DND-41 (cell line): ENCODE results near the gene ENTR1.

Experiments
- EZH2 ChIP-seq: IDR thresholded peaks from 3 replicates; pipeline ENCODE4 v1.6.1; 2012; ENCODE audit warnings: borderline replicate concordance, low read depth, mild to moderate bottlenecking, moderate library complexity, low read length, inconsistent platforms; ENCODE audit not compliant: severe bottlenecking
- TF ChIP-seq, protein P1 (sequence below): IDR thresholded peaks from 2 replicates; pipeline ENCODE4 v1.5.1; 2012; ENCODE audit warnings: borderline replicate concordance, low read length, moderate library complexity, mild to moderate bottlenecking; ENCODE audit not compliant: poor library complexity, severe bottlenecking; ENCODE audit errors: extremely low read depth

DNA sequence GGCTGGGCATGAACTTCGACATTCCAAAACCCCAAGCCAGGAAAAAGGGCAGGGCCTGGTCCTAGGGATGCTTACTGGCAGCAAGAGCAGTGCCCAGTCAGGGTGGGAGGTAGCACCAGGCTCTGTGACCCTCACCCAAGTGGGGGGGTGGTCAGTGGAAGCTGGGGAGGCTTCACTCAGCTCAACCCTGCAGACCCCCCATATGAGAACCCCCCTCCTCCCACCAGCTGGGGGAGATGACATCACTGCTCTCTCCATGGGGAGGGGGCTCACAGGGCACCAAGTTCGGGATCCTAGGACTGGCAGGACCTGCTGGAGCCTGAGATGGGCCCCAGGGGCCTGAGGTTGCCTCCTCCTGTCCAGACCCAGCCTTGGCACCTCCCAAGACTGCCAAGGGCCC, 51.5 kb downstream of the ENTR1 start:
- TF ChIP-seq, protein P1, sequence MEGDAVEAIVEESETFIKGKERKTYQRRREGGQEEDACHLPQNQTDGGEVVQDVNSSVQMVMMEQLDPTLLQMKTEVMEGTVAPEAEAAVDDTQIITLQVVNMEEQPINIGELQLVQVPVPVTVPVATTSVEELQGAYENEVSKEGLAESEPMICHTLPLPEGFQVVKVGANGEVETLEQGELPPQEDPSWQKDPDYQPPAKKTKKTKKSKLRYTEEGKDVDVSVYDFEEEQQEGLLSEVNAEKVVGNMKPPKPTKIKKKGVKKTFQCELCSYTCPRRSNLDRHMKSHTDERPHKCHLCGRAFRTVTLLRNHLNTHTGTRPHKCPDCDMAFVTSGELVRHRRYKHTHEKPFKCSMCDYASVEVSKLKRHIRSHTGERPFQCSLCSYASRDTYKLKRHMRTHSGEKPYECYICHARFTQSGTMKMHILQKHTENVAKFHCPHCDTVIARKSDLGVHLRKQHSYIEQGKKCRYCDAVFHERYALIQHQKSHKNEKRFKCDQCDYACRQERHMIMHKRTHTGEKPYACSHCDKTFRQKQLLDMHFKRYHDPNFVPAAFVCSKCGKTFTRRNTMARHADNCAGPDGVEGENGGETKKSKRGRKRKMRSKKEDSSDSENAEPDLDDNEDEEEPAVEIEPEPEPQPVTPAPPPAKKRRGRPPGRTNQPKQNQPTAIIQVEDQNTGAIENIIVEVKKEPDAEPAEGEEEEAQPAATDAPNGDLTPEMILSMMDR, result no peak
- TF ChIP-seq EZH2, result no peak
